Fibroblast of gingiva (primary cell): ENCODE results near the gene ARPC1B.
A peak's percentile ranks its signal among the peaks of the same experiment; 100 is the strongest.
"Not testable (repeated sequence)": the region's sequence is repeated elsewhere in the genome, so short reads cannot be mapped to it uniquely, and the experiment has no call there.

Source experiments
- DNase-seq: peaks from one replicate; pipeline ENCODE4 v3.0.0-alpha.2; 2011; ENCODE audit warnings: low read depth

The ARPC1B gene

DNA sequence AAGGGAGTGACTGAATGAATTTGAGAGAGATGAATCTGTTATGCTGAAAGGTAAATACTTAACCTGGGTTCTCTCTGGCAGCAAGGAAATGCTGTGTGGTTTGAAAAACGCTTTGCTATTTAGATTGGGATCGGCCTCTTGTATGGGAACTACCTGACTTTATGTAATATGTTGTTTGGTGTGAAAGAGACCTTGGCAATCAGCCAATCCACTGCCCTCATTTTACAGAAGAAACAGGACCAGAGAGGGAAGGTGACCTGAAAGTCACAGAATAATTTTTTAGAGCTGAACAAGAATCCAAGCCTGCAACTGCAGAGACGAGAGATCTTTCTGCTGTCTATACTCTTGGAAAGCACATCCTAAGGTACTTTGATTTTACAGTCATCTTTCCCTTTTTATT lies 35.3 kb downstream of the ARPC1B start:
- no peak for DNase-seq

DNA sequence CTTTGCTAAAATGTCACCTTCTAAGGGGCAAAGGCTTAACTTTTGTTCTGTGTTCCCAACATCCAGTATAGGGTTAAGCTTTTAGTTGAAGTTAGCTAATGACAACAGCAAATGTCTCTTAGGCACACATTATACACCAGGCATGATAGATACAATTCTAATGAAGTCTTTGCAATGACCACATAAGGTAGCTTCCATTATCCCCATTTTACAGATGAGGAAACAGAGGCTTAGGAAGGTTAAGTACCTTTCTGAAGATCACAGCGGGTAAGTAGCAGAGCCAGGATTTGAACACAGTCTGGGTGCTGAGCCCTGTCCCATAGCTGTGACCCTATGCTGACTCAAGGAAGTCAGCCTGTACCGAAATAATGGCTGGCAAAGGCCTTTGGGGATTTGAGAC lies 36.1 kb downstream of the ARPC1B start:
- no peak for DNase-seq

DNA sequence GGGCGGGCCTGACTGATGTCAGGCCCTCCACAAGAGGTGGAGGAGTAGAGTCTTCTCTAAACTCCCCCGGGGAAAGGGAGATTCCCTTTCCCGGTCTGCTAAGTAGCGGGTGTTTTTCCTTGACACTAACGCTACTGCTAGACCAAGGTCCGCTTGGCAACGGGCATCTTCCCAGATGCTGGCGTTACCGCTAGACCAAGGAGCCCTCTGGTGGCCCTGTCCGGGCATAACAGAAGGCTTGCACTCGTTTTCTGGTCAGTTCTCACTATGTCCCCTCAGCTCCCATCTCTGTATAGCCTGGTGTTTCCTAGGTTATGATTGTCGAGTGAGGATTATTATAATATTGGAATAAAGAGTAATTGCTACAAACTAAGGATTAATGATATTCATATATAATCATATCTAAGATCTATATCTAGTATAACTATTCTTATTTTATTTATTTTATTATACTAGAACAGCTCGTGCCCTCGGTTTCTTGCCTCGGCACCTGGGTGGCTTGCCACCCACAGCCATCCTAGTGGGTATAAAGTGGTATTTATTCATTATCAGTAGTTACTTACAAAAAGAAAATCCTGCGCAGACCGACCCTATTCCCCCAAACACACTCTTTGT lies 41.1 kb downstream of the ARPC1B start:
- peak; percentile 68 for DNase-seq

DNA sequence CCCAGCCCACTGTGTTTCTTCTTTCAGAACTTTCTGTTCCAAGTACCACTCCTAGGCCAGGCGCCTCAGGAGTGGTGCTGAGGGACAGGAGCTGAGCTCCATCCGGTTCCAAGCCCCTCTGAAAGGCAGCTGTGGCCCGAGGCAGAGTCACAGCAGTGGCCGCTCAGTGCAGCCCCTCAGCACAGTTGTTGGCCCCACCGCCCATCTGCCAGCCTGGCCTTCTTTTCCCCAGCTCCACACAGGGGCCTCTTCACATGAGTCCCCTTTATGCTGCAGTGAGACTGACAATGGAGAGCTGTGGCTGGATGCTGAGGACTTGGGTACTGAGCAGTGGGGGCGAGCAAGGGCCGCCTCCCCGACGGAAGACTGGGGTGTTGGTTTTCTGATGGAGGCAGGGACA lies 43.7 kb downstream of the ARPC1B start:
- no peak for DNase-seq

- DNase-seq, result no peak
Measured at GRCh38 chr7:99419323-99420021, 44.9 kb downstream of the ARPC1B start.

DNA sequence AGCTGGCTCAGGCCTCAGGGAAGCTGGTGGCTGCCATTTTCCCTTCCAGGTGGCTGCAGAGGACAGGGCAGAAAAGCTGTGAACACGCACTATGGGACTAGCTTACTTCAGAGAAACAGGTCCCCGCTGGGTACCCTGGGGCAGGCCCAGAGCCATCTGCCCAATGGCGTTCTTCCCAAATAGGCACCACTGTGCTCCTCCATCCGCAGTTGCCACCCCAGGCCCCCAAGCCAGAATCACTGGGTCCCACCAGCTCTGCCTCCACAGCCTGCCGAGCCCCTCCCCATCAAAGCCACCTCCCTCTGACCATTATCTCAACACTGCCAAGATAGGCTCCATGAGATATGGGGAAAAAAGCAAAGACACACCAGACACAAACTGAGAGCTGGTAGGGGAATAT lies 45.7 kb downstream of the ARPC1B start:
- no peak for DNase-seq

- no peak for DNase-seq
Measured at GRCh38 chr7:99420986-99421385, 46.5 kb downstream of the ARPC1B start.

- DNase-seq, result no peak
Measured at GRCh38 chr7:99422186-99422585, 47.7 kb downstream of the ARPC1B start.

- no peak for DNase-seq
Measured at GRCh38 chr7:99422625-99423024, 48.1 kb downstream of the ARPC1B start.

- no peak for DNase-seq
Measured at GRCh38 chr7:99424932-99425730, 50.6 kb downstream of the ARPC1B start.

DNA sequence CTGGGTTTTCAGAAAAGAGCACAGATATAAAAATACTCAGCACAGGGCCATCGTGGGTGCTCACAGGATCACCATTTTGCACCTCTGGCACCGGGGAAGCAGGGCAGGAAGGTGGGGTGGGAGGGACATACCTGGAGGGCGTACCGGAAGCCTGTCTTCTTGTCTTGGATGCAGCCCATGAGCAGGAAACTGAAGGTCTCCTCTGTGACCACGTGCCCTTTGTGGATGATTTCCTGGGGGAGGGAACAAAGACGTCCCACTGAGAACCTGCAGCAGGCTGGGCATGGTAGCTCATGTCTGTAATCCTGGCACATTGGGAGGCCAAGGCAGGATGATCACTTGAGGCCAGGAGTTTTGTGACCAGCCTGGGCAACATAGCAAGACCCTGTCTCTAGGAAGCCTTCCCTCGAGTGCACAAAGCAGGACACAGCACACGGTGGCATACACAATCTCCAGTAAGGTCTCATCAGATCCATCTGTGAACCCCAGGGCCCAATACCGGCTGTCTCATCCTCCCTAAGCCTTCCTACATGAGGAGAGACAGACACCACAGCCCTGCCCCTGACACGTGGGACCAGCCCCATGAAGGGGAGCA lies 54.5 kb downstream of the ARPC1B start:
- DNase-seq, result no peak

DNA sequence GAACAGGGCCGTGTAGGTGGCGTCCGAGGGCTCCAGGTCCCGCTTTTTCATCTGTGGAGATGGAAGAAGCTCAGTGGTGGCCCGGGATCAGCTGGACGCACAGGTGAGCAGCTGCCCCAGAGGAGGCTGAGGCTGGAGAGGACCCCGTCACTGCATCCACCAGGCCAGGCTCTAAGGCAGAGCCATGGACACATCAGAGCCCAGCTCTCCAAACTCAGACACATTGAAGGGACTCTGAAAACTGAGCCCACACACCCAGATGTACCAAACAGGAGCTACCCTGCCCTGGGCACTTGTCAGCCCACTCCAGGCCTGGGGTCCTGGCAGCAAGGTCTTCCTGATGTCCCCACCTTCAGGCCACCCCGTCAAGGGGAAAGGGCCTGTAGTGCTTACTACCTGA lies 55.2 kb downstream of the ARPC1B start:
- DNase-seq, result no peak

DNA sequence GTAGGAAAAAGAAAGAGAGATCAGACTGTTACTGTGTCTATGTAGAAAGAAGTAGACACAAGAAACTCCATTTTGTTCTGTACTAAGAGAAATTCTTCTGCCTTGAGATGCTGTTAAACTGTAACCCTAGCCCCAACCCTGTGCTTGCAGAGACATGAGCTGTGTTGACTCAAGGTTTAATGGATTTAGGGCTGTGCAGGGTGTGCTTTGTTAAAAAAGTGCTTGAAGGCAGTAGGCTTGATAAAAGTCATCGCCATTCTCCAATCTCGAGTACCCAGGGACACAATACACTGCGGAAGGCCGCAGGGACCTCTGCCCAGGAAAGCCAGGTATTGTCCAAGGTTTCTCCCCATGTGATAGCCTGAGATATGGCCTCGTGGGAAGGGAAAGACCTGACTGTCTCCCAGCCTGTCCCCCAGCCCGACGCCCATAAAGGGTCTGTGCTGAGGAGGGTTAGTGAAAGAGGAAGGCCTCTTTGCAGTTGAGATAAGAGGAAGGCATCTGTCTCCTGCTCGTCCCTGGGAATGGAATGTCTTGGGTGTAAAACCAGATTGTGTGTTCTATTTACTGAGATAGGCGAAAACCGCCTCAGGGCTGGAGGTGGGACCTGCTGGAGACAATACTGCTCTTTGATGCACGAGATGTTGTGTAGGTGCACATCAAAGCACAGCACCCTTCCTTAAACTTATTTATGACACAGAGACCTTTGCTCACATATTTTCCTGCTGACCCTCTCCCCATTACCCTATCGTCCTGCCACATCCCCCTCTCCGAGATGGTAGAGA lies 57.4 kb downstream of the ARPC1B start:
- not testable (repeated sequence) for DNase-seq

- DNase-seq, result no peak
Measured at GRCh38 chr7:99433158-99433557, 58.6 kb downstream of the ARPC1B start.

GRCh38 chr7:99437946-99438572 lies 63.5 kb downstream of the ARPC1B start:
- no peak for DNase-seq

DNA sequence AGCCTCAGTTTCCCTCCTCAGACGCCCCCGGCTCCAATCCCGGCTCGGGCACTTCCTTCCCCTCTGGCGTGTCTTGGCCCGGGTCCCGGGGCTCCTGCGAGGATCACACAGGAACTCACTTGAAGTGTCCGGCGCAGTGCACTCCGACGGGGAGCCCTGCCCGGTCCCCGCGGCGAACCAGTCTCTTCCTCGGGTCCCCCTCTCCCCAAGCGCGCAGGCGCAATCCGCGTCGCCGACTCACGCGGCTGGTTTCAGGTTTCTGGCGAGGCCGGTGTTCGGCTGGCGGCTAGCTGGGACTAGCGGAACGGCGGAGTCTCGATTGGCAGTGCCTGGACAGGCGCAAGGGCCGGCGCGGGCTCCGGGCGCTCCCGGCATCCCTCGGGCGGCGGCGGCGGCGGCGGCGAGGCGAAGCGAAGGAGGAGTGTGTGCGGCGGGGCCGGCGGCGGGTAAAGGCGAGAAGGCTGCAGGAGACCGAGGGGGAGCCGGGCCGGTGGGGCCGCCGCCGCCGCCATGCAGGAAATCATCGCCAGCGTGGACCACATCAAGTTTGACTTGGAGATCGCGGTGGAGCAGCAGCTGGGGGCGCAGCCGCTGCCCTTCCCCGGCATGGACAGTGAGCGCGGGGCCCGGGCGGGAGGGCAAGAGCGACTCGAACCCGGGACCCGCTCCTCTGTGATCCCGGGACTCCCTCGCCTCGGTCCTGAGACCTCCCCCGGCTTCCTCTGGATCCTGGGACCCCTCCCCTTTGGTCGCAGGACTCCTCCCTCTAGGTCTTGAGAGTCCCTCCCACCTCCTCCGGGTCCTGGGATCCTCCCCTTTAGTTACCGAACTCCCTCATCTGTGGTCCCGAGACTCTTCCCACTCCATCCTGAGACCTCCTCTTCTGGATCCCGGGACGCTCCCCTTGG lies 64.3 kb downstream of the ARPC1B start, which contains the start of the genes CPSF4 and PTCD1:
Gene CPSF4 (plus strand): TSS at position 371 of the 908 bp plus-strand sequence. CDS start 140 bp downstream, at position 511.
Gene PTCD1 (minus strand): TSS at position 226 of the 908 bp plus-strand sequence. CDS start 3,556 bp downstream, outside the sequence.
- DNase-seq, result peak; percentile 95

GRCh38 chr7:99440195-99440594 lies 65.7 kb downstream of the ARPC1B start:
- DNase-seq, result no peak
